Measurements from ENCODE around the gene KIRREL3. TPM values are rescaled to one million over a fixed set of nuclear protein-coding genes. Genes with fewer than 3 reads are reported as not detected.

KIRREL3 gene
- total and polyA plus RNA-seq, 10 donors, result 0.50 to 5.4 (median 2.0) TPM

GRCh38 chr11:126915430-126915829 is 85.1 kb downstream of the KIRREL3 start:
- no peak for TF ChIP-seq POLR2A (IDR thresholded peaks at IDR 0.05)
- no peak for TF ChIP-seq CTCF (IDR thresholded peaks at IDR 0.05 in 8 of 11, conservative IDR thresholded peaks at IDR 0.05 in 3 of 11)
- no peak for TF ChIP-seq POLR2AphosphoS5 (IDR thresholded peaks at IDR 0.05)
- Histone ChIP-seq H3K4me3 (no peak overlapping the region), H3K27me3 (replicated peaks in 1 of 7) (no peaks in the 10 kb centered on the region), H3K4me1 (no peaks in the 10 kb centered on the region), H3K36me3 (no peaks in the 10 kb centered on the region), H3K27ac (no peak overlapping the region), H3K9me3 (no peaks in the 10 kb centered on the region)
- WGBS, 5 donors, result 76 to 93% (median 85%) methylated on average over 4 of the region's 4 CpGs
- intact Hi-C loops (cut with DNase I; ENCODE audit: low total_unique reads), result no loop called here
- no peak for DNase-seq

- no peaks in the 10 kb centered on the region for H3K9me3 ChIP-seq
- H3K27me3 ChIP-seq (replicated peaks in 1 of 7), result no peaks in the 10 kb centered on the region
- H3K27ac ChIP-seq, result no peak overlapping the region
- H3K4me3 ChIP-seq, result no peak overlapping the region
- H3K36me3 ChIP-seq, result no peaks in the 10 kb centered on the region
- H3K4me1 ChIP-seq, result no peaks in the 10 kb centered on the region
- intact Hi-C loops (cut with DNase I; ENCODE audit: low total_unique reads), result no loop called here
- 40 to 61% (median 49%) methylated on average over 1 of the region's 1 CpG for WGBS, 5 donors
- DNase-seq, result no peak
- TF ChIP-seq POLR2A (IDR thresholded peaks at IDR 0.05) (no peak), POLR2AphosphoS5 (IDR thresholded peaks at IDR 0.05) (no peak), CTCF (IDR thresholded peaks at IDR 0.05 in 8 of 11, conservative IDR thresholded peaks at IDR 0.05 in 3 of 11) (no peak)
Measured at GRCh38 chr11:126914941-126915340, 85.6 kb downstream of the KIRREL3 start.

- Histone ChIP-seq H3K4me3 (no peak overlapping the region), H3K4me1 (no peaks in the 10 kb centered on the region), H3K27ac (no peak overlapping the region), H3K9me3 (no peaks in the 10 kb centered on the region), H3K27me3 (replicated peaks in 1 of 7) (no peaks in the 10 kb centered on the region), H3K36me3 (no peaks in the 10 kb centered on the region)
- WGBS, 5 donors, result 38 to 72% (median 50%) methylated on average over 1 of the region's 1 CpG
- intact Hi-C loops (cut with DNase I; ENCODE audit: low total_unique reads), result no loop called here
- DNase-seq, result no peak
- no peak for TF ChIP-seq POLR2AphosphoS5 (IDR thresholded peaks at IDR 0.05)
- TF ChIP-seq CTCF (IDR thresholded peaks at IDR 0.05 in 8 of 11, conservative IDR thresholded peaks at IDR 0.05 in 3 of 11), result no peak
- TF ChIP-seq POLR2A (IDR thresholded peaks at IDR 0.05), result no peak
Measured at GRCh38 chr11:126914166-126914565, 86.4 kb downstream of the KIRREL3 start.

- Histone ChIP-seq H3K27me3 (replicated peaks in 1 of 7) (no peaks in the 10 kb centered on the region), H3K4me3 (no peak overlapping the region), H3K4me1 (no peaks in the 10 kb centered on the region), H3K9me3 (no peaks in the 10 kb centered on the region), H3K36me3 (no peaks in the 10 kb centered on the region), H3K27ac (no peak overlapping the region)
- TF ChIP-seq POLR2A (IDR thresholded peaks at IDR 0.05), result no peak
- intact Hi-C loops (cut with DNase I; ENCODE audit: low total_unique reads), result no loop called here
- no peak for DNase-seq
- 65 to 80% (median 69%) methylated on average over 2 of the region's 2 CpGs for WGBS, 5 donors
Measured at GRCh38 chr11:126904520-126904919, 96.0 kb downstream of the KIRREL3 start.

- Histone ChIP-seq H3K27me3 (replicated peaks in 1 of 7) (no peaks in the 10 kb centered on the region), H3K4me1 (no peaks in the 10 kb centered on the region), H3K9me3 (peaks cover 0 to 7% (median 1%) of the 10 kb centered on the region in 8 donors), H3K4me3 (no peak overlapping the region), H3K36me3 (no peaks in the 10 kb centered on the region), H3K27ac (no peak overlapping the region)
- 42 to 80% (median 74%) methylated on average over 2 to 3 of the region's 3 CpGs for WGBS, 5 donors
- intact Hi-C loops (cut with DNase I; ENCODE audit: low total_unique reads), result no loop called here
- TF ChIP-seq CTCF (IDR thresholded peaks at IDR 0.05 in 8 of 11, conservative IDR thresholded peaks at IDR 0.05 in 3 of 11), result no peak
- TF ChIP-seq POLR2A (IDR thresholded peaks at IDR 0.05), result no peak
- TF ChIP-seq POLR2AphosphoS5 (IDR thresholded peaks at IDR 0.05), result no peak
- DNase-seq, result no peak
Measured at GRCh38 chr11:126901783-126902182, 98.8 kb downstream of the KIRREL3 start.
